HepG2 (cell line): ENCODE measurements around the gene MACROD2. TPM values are rescaled to one million over a fixed set of nuclear protein-coding genes. Genes with fewer than 3 reads are reported as not detected.

Experiments
- ATAC-seq: fragments of 200-7000 bp; cut with Tn5 transposase; 3 replicates; pipeline ENCODE4 v1.9.1; 2020; ENCODE audit warnings: mild to moderate bottlenecking, moderate library complexity
- BruUV-seq: library from RNA; stranded (reverse); fragments of 400-500 nt; replicated peaks from 2 replicates; lab custom pipeline; 2021; lab: Mats Ljungman, UMichigan
- CTCF ChIA-PET: fragments of 300-600 bp; formaldehyde crosslinking; extraction: SDS; loops from one replicate; lab custom pipeline; 2021; ENCODE audit warnings: low total read pairs, inconsistent platforms, low intra/inter-chr PET ratio; lab: Yijun Ruan, JAX
- POLR2A ChIA-PET: fragments of 350-600 bp; sonication (Branson Sonifier 250); formaldehyde crosslinking; loops from one replicate; lab custom pipeline; 2020; ENCODE audit warnings: antibody characterized with exemption, inconsistent platforms; lab: Yijun Ruan, JAX
- DNase-seq: peaks from one replicate; pipeline ENCODE4 v3.0.0-alpha.2; 2015; ENCODE audit warnings: low spot score
- FAIRE-seq: peaks from 3 replicates; lab custom pipeline; 2011; peaks lifted over from hg19 to GRCh38; lab: Jason Lieb, UNC
- H2AFZ ChIP-seq: one replicate; pipeline ENCODE4 v1.6.1; 2011; ENCODE audit warnings: low read length, inconsistent platforms
- H3K27ac ChIP-seq: fragments of 300-600 bp; 3 replicates; pipeline ENCODE4 v1.8.0; 2011; ENCODE audit warnings: mixed run types, mild to moderate bottlenecking, mixed read lengths, low read length, inconsistent platforms; ENCODE audit not compliant: insufficient read depth; ENCODE audit errors: extremely low read length
- H3K27me3 ChIP-seq, 2 experiments: fragments of 200-600 bp in 1 of 2; 2 replicates in 1 of 2; 3 replicates in 1 of 2; pipeline versions ENCODE4 v1.6.0 to v1.8.0; 2011; ENCODE audit warnings: low read length in 2 of 2, mild to moderate bottlenecking in 2 of 2, moderate library complexity in 2 of 2, inconsistent platforms in 1 of 2; ENCODE audit not compliant: insufficient read depth in 2 of 2, control insufficient read depth in 1 of 2
- H3K36me3 ChIP-seq, 2 experiments: fragments of 200-600 bp in 1 of 2; replicated peaks in 1 of 2; 2 replicates in 1 of 2; 3 replicates in 1 of 2; pipeline versions ENCODE4 v1.5.1 to v1.8.0; 2011; ENCODE audit warnings: low read length in 2 of 2, inconsistent platforms in 1 of 2; ENCODE audit not compliant: insufficient read depth in 2 of 2, control insufficient read depth in 1 of 2
- H3K4me1 ChIP-seq: 2 replicates; pipeline ENCODE4 v1.5.1; 2012; ENCODE audit warnings: low read length, inconsistent platforms; ENCODE audit not compliant: insufficient read depth
- H3K4me2 ChIP-seq: 2 replicates; pipeline ENCODE4 v1.6.0; 2011; ENCODE audit warnings: low read depth, low read length, inconsistent platforms
- H3K4me3 ChIP-seq, 3 experiments: fragments of 200-600 bp in 1 of 3; sonication (generic), shearing (Covaris generic) in 1 of 3; replicated peaks in 1 of 3; 2 replicates each; pipeline ENCODE4 v1.5.1; 2011 to 2016; ENCODE audit warnings: low read length in 3 of 3, inconsistent platforms in 2 of 3, low read depth in 2 of 3, mild to moderate bottlenecking in 2 of 3, control low read depth in 1 of 3, mixed read lengths in 1 of 3; ENCODE audit not compliant: insufficient read depth in 1 of 3
- H3K79me2 ChIP-seq: one replicate; pipeline ENCODE4 v1.6.1; 2011; ENCODE audit warnings: low read length, inconsistent platforms; ENCODE audit not compliant: insufficient read depth
- H3K9ac ChIP-seq: 2 replicates; pipeline ENCODE4 v1.6.0; 2011; ENCODE audit warnings: mild to moderate bottlenecking, low read depth, low read length, inconsistent platforms; ENCODE audit not compliant: insufficient read depth
- H3K9me3 ChIP-seq: 2 replicates; pipeline ENCODE4 v1.5.1; 2012; ENCODE audit warnings: mild to moderate bottlenecking, low read length
- H4K20me1 ChIP-seq: 2 replicates; pipeline ENCODE4 v1.6.0; 2011; ENCODE audit warnings: inconsistent platforms, mild to moderate bottlenecking, low read length, moderate library complexity; ENCODE audit not compliant: insufficient read depth
- ARID2 ChIP-seq: sonication (generic); formaldehyde crosslinking; IDR thresholded peaks from 2 replicates; pipeline ENCODE4 v1.8.1; 2022; ENCODE audit warnings: mild to moderate bottlenecking, missing genetic modification reagents, borderline replicate concordance
- CREBL2 ChIP-seq: sonication (generic); formaldehyde crosslinking; IDR thresholded peaks from 2 replicates; pipeline ENCODE4 v1.8.1; 2023; ENCODE audit warnings: missing genetic modification reagents, mild to moderate bottlenecking, borderline replicate concordance
- DPF2 ChIP-seq: sonication (generic); formaldehyde crosslinking; IDR thresholded peaks from 2 replicates; pipeline ENCODE4 v1.4.0; 2020; ENCODE audit warnings: mild to moderate bottlenecking, low read depth, missing genetic modification reagents, borderline replicate concordance
- HNRNPUL1 ChIP-seq: fragments of 200-400 bp; formaldehyde crosslinking; IDR thresholded peaks from 2 replicates; pipeline ENCODE4 v1.6.1; 2017; ENCODE audit warnings: low read depth, mild to moderate bottlenecking, low read length, moderate library complexity
- MYC ChIP-seq: sonication (generic); formaldehyde crosslinking; IDR thresholded peaks from 2 replicates; pipeline ENCODE4 v1.9.0; 2021; ENCODE audit warnings: missing genetic modification reagents, borderline replicate concordance
- PRDM15 ChIP-seq: sonication (generic); formaldehyde crosslinking; IDR thresholded peaks from 2 replicates; pipeline ENCODE4 v1.4.0; 2020; ENCODE audit warnings: missing genetic modification reagents
- ZBED4 ChIP-seq: sonication (generic); formaldehyde crosslinking; IDR thresholded peaks from 2 replicates; pipeline ENCODE4 v1.4.0; 2020; ENCODE audit warnings: missing genetic modification reagents, borderline replicate concordance
- ZBTB21 ChIP-seq: sonication (generic); formaldehyde crosslinking; IDR thresholded peaks from 2 replicates; pipeline ENCODE4 v1.4.0; 2020; ENCODE audit warnings: missing genetic modification reagents
- ZFP36L1 ChIP-seq: sonication (generic); formaldehyde crosslinking; IDR thresholded peaks from 2 replicates; pipeline ENCODE4 v1.8.0; 2022; ENCODE audit warnings: mild to moderate bottlenecking, missing genetic modification reagents, moderate library complexity
- ZMYM4 ChIP-seq: sonication (generic); formaldehyde crosslinking; IDR thresholded peaks from 2 replicates; pipeline ENCODE4 v1.8.1; 2023; ENCODE audit warnings: mild to moderate bottlenecking, missing genetic modification reagents
- ZNF367 ChIP-seq: sonication (generic); formaldehyde crosslinking; IDR thresholded peaks from 2 replicates; pipeline ENCODE4 v1.4.0; 2020; ENCODE audit warnings: missing genetic modification reagents, borderline replicate concordance
- ZNF558 ChIP-seq: sonication (generic); formaldehyde crosslinking; IDR thresholded peaks from 2 replicates; pipeline ENCODE4 v1.9.0; 2022; ENCODE audit warnings: mild to moderate bottlenecking, missing genetic modification reagents, borderline replicate concordance
- ZNF720 ChIP-seq: sonication (generic); formaldehyde crosslinking; IDR thresholded peaks from 2 replicates; pipeline ENCODE4 v1.4.0; 2020; ENCODE audit warnings: missing genetic modification reagents
- ZNF816 ChIP-seq: sonication (generic); formaldehyde crosslinking; IDR thresholded peaks from 2 replicates; pipeline ENCODE4 v1.8.0; 2022; ENCODE audit warnings: missing genetic modification reagents, mild to moderate bottlenecking, borderline replicate concordance
- ZNF839 ChIP-seq: sonication (generic); formaldehyde crosslinking; IDR thresholded peaks from 2 replicates; pipeline ENCODE4 v1.4.0; 2020; ENCODE audit warnings: missing genetic modification reagents, mild to moderate bottlenecking, borderline replicate concordance
- ZNF878 ChIP-seq: sonication (generic); formaldehyde crosslinking; IDR thresholded peaks from 2 replicates; pipeline ENCODE4 v1.8.1; 2023; ENCODE audit warnings: mild to moderate bottlenecking, missing genetic modification reagents, moderate library complexity
- WGBS: methylation state at CpG from one replicate; pipeline ENCODE4 v1.1.6; 2017; ENCODE audit warnings: low lambda C conversion rate; 5-methylcytosine and 5-hydroxymethylcytosine counted together
- in situ Hi-C: cut with HindIII; loops from 2 replicates; pipeline ENCODE4 v1.10.0; 2017; ENCODE audit warnings: low pct_unique_long_range_greater_than_20kb; ENCODE audit not compliant: extremely low pct_ligation_motif_present
- intact Hi-C: fragments of 100-400 bp; cut with micrococcal nuclease; formaldehyde crosslinking; loops from one replicate; pipeline ENCODE4 v1.10.0; 2022; ENCODE audit not compliant: unreplicated experiment
- polyA plus RNA-seq, 8 experiments: library from polyadenylated mRNA; depleted of rRNA in 3 of 8; stranded (reverse) in 7 of 8; unstranded in 1 of 8; fragments of >200 nt; fragmentation: Illumina TruSeq in 4 of 8; extraction: Trizol in 4 of 8; gene quantifications; 2 replicates each; pipeline versions ENCODE4 v1.2.1 to v1.2.3, GENCODE V29; 2011 to 2016; ENCODE audit warnings: low read depth in 4 of 8, missing spikeins in 1 of 8, mixed read lengths in 1 of 8; ENCODE audit not compliant: insufficient read depth in 1 of 8
- total RNA-seq, 5 experiments: library from RNA; depleted of rRNA; stranded (reverse); fragments of >200 nt; fragmentation: Illumina TruSeq; extraction: Trizol; gene quantifications; 2 replicates each; pipeline ENCODE4 v1.2.3, GENCODE V29; 2016; ENCODE audit warnings: low read depth in 1 of 5

MACROD2 gene
- total and polyA plus RNA-seq, 2 of the 13 experiments (the other 11 are each of a cell fraction or from before 2014, with no cell fraction given): 0.13 to 0.51 TPM

GRCh38 chr20:16028923-16029322, 2033.6 kb downstream of the MACROD2 start:
- no TSS peak for BruUV-seq
- no peak for ATAC-seq

GRCh38 chr20:16030253-16030652, 2034.9 kb downstream of the MACROD2 start:
- Histone ChIP-seq H3K36me3 (no peaks in the 10 kb centered on the region), H3K27me3 (no peaks in the 10 kb centered on the region), H2AFZ (no peak overlapping the region), H3K4me3 (no peak overlapping the region), H3K79me2 (no peaks in the 10 kb centered on the region), H4K20me1 (no peaks in the 10 kb centered on the region), H3K4me1 (no peaks in the 10 kb centered on the region), H3K9ac (no peak overlapping the region), H3K9me3 (peaks cover 54% of the 10 kb centered on the region), H3K27ac (no peak overlapping the region), H3K4me2 (no peak overlapping the region)
- DNase-seq: no peak
- intact Hi-C loops: no loop called here
- no peak for ATAC-seq
- ChIA-PET POLR2A (no interaction called here), CTCF (no interaction called here)
- FAIRE-seq: no peak
- 2% methylated on average over 2 of the region's 2 CpGs for WGBS
- in situ Hi-C loops: no loop called here
- BruUV-seq: no TSS peak
- no peak for TF ChIP-seq ZNF839 (CRISPR knock-in tag)
- no peak for TF ChIP-seq ZNF878 (CRISPR knock-in tag)
- TF ChIP-seq ZNF816 (CRISPR knock-in tag): no peak
- no peak for TF ChIP-seq ZFP36L1 (CRISPR knock-in tag)
- no peak for TF ChIP-seq MYC (CRISPR knock-in tag)
- no peak for TF ChIP-seq PRDM15 (CRISPR knock-in tag)
- TF ChIP-seq CREBL2 (CRISPR knock-in tag): no peak
- TF ChIP-seq ZBED4 (CRISPR knock-in tag): no peak

More at GRCh38 chr20:16028923-16029322, 2033.6 kb downstream of the MACROD2 start:
- no peak overlapping the region for H3K4me2 ChIP-seq
- no peak overlapping the region for H2AFZ ChIP-seq
- ChIA-PET POLR2A (no interaction called here), CTCF (no interaction called here)
- TF ChIP-seq ZMYM4 (CRISPR knock-in tag) (no peak), ZNF720 (CRISPR knock-in tag) (no peak), ZBTB21 (CRISPR knock-in tag) (no peak), ZNF367 (CRISPR knock-in tag) (no peak), HNRNPUL1 (no peak), DPF2 (no peak), ARID2 (CRISPR knock-in tag) (no peak), ZNF558 (CRISPR knock-in tag) (no peak)
- H3K36me3 ChIP-seq: no peaks in the 10 kb centered on the region
- H3K9me3 ChIP-seq: peaks cover 65% of the 10 kb centered on the region
- no peaks in the 10 kb centered on the region for H3K4me1 ChIP-seq
- in situ Hi-C loops: no loop called here
- FAIRE-seq (no peak), DNase-seq (no peak)
- H3K27ac ChIP-seq: no peak overlapping the region
- no peaks in the 10 kb centered on the region for H3K79me2 ChIP-seq
- H4K20me1 ChIP-seq: no peaks in the 10 kb centered on the region
- H3K27me3 ChIP-seq: no peaks in the 10 kb centered on the region
- no peak overlapping the region for H3K4me3 ChIP-seq
- no peak overlapping the region for H3K9ac ChIP-seq
- 9% methylated on average over 6 of the region's 6 CpGs for WGBS
- intact Hi-C loops: no loop called here
